H1 (cell line): ENCODE measurements around the gene NRXN2. TPM values are rescaled to one million over a fixed set of nuclear protein-coding genes. Genes with fewer than 3 reads are reported as not detected.

Experiments
- POU5F1 ChIP-seq: IDR thresholded peaks from 2 replicates; pipeline ENCODE4 v1.6.1; 2011; ENCODE audit warnings: low read depth, mild to moderate bottlenecking, low read length, moderate library complexity
- SIX5 ChIP-seq: IDR thresholded peaks from 2 replicates; pipeline ENCODE4 v1.6.1; 2011; ENCODE audit warnings: mild to moderate bottlenecking, low read depth, low read length
- TEAD4 ChIP-seq: IDR thresholded peaks from 2 replicates; pipeline ENCODE4 v1.6.1; 2012; ENCODE audit warnings: low read depth, low read length, inconsistent platforms, mixed read lengths
- YY1 ChIP-seq: IDR thresholded peaks from 2 replicates; pipeline ENCODE4 v1.6.1; 2011; ENCODE audit warnings: low read depth, mild to moderate bottlenecking, low read length
- ZNF274 ChIP-seq: IDR thresholded peaks from 2 replicates; pipeline ENCODE4 v1.7.0; 2012; ENCODE audit warnings: low read length, borderline replicate concordance; ENCODE audit errors: extremely low read depth
- polyA plus RNA-seq, 7 experiments: library from polyadenylated mRNA; depleted of rRNA in 3 of 7; stranded (reverse) in 5 of 7; unstranded in 2 of 7; fragments of >200 nt in 5 of 7; fragments of 200-250 nt in 2 of 7; gene quantifications; 1 replicate in 5 of 7; 2 replicates in 1 of 7; 4 replicates in 1 of 7; pipeline versions ENCODE4 v1.2.1 to v1.2.3, GENCODE V29; 2011 to 2013; ENCODE audit warnings: missing spikeins in 2 of 7, mixed read lengths in 2 of 7
- total RNA-seq: library from RNA; stranded (reverse); fragmentation: NEBNext Ultra II Directional; extraction: Animal tissue kit (Norgen Biotek cat#: 25700); gene quantifications from 2 replicates; pipeline ENCODE4 v1.2.1, GENCODE V29; 2021

NRXN2 gene
- total and polyA plus RNA-seq, 2 of the 8 experiments (the other 6 are each of a cell fraction or from before 2014, with no cell fraction given): 1.3 to 11.5 TPM

DNA sequence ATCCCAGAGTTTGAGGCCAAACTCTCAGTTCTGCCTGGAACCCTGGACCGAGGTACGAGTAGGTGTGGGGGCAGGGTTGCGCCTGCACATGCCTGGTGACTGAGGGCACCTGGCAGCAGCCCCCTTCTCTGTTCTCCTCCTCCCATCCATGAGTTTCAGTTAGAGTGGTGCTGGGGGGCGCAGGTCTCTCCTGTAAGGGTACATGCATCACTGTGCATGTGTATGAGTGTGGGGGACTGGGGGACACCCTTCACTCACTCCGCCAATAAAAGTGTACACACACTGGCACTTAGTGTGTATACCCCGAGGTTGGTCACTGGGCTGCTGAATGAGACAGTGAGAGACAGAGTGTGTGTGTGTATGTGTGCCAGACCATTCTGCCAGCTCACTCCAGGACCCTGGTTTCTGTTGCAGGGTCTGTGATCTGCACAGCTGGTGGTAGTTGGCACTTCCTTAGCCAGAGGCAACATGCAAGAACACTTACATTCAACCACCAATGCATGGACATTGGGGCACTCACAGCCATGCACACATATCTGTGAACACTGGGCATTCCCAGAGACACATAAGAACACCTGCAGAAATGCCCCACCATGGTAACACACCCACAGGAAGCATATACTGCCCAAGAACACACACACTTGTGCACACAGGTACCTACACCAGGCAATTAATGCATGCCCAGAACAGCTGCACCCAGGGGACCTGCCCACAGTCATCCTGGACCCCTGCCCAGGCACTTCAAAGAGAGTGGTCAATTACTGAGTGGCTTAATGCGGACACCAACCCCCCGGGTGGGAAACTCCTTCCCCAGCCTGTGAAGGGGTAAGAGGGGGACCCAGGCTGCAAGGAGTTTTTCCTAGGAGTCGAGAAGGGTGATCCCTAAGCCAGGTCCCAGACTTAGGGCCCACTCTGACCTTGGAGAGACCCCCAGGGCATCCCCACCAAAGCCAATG is 1.2 kb upstream of the NRXN2 start (continued):
- TF ChIP-seq TEAD4: no peak
- TF ChIP-seq YY1: no peak
- no peak for TF ChIP-seq SIX5
- no peak for TF ChIP-seq ZNF274
- TF ChIP-seq POU5F1: no peak
